AG08396 (cell line): ENCODE results near the gene PWP1.

ENCODE experiments used
- DNase-seq: peaks from one replicate; pipeline ENCODE4 v3.0.0; 2012; ENCODE audit warnings: low spot score, mixed read lengths

PWP1 gene

GRCh38 chr12:107685360-107686248, at the start of gene PWP1:
TSS of gene PWP1 (plus strand) at chr12:107685799. CDS start at chr12:107685900, 101 bp downstream.
- peak; percentile 97 for DNase-seq

- DNase-seq, result no peak
Observed at GRCh38 chr12:107641154-107641553, 44.4 kb upstream of the PWP1 start.

GRCh38 chr12:107642240-107642639, 43.4 kb upstream of the PWP1 start:
- DNase-seq, result no peak

GRCh38 chr12:107645630-107646333, 39.8 kb upstream of the PWP1 start:
- DNase-seq, result no peak

- DNase-seq, result no peak
Observed at GRCh38 chr12:107646436-107646835, 39.2 kb upstream of the PWP1 start.

- no peak for DNase-seq
Observed at GRCh38 chr12:107649661-107650061, 35.9 kb upstream of the PWP1 start.

- DNase-seq, result no peak
Observed at GRCh38 chr12:107650977-107651376, 34.6 kb upstream of the PWP1 start.

- no peak for DNase-seq
Observed at GRCh38 chr12:107651571-107652449, 33.8 kb upstream of the PWP1 start.

GRCh38 chr12:107653519-107653918, 32.1 kb upstream of the PWP1 start:
- DNase-seq, result no peak

- no peak for DNase-seq
Observed at GRCh38 chr12:107654873-107655272, 30.7 kb upstream of the PWP1 start.

GRCh38 chr12:107655281-107656065, 30.1 kb upstream of the PWP1 start:
- DNase-seq, result no peak

- DNase-seq, result no peak
Observed at GRCh38 chr12:107656302-107656701, 29.3 kb upstream of the PWP1 start.

GRCh38 chr12:107657133-107657532, 28.5 kb upstream of the PWP1 start:
- no peak for DNase-seq

GRCh38 chr12:107657621-107658020, 28.0 kb upstream of the PWP1 start:
- DNase-seq, result no peak

GRCh38 chr12:107660235-107660634, 25.4 kb upstream of the PWP1 start:
- no peak for DNase-seq

- DNase-seq, result no peak
Observed at GRCh38 chr12:107660861-107661415, 24.7 kb upstream of the PWP1 start.

- no peak for DNase-seq
Observed at GRCh38 chr12:107661830-107662229, 23.8 kb upstream of the PWP1 start.

- no peak for DNase-seq
Observed at GRCh38 chr12:107662484-107662883, 23.1 kb upstream of the PWP1 start.

GRCh38 chr12:107663277-107663676, 22.3 kb upstream of the PWP1 start:
- no peak for DNase-seq

- no peak for DNase-seq
Observed at GRCh38 chr12:107666009-107666408, 19.6 kb upstream of the PWP1 start.

GRCh38 chr12:107667464-107667863, 18.1 kb upstream of the PWP1 start:
- DNase-seq, result no peak
